HepG2 (cell line): ENCODE results near the gene KCND3. TPM values are rescaled to one million over a fixed set of nuclear protein-coding genes. Genes with fewer than 3 reads are reported as not detected.

Experiments
- ATAC-seq: fragments of 200-7000 bp; cut with Tn5 transposase; 3 replicates; pipeline ENCODE4 v1.9.1; 2020; ENCODE audit warnings: mild to moderate bottlenecking, moderate library complexity
- BruUV-seq: library from RNA; stranded (reverse); fragments of 400-500 nt; replicated peaks from 2 replicates; lab custom pipeline; 2021; lab: Mats Ljungman, UMichigan
- CTCF ChIA-PET: fragments of 300-600 bp; formaldehyde crosslinking; extraction: SDS; loops from one replicate; lab custom pipeline; 2021; ENCODE audit warnings: low total read pairs, inconsistent platforms, low intra/inter-chr PET ratio; lab: Yijun Ruan, JAX
- POLR2A ChIA-PET: fragments of 350-600 bp; sonication (Branson Sonifier 250); formaldehyde crosslinking; loops from one replicate; lab custom pipeline; 2020; ENCODE audit warnings: antibody characterized with exemption, inconsistent platforms; lab: Yijun Ruan, JAX
- DNase-seq: peaks from one replicate; pipeline ENCODE4 v3.0.0-alpha.2; 2015; ENCODE audit warnings: low spot score
- FAIRE-seq: peaks from 3 replicates; lab custom pipeline; 2011; peaks lifted over from hg19 to GRCh38; lab: Jason Lieb, UNC
- H2AFZ ChIP-seq: one replicate; pipeline ENCODE4 v1.6.1; 2011; ENCODE audit warnings: low read length, inconsistent platforms
- H3K27ac ChIP-seq: fragments of 300-600 bp; 3 replicates; pipeline ENCODE4 v1.8.0; 2011; ENCODE audit warnings: mixed run types, mild to moderate bottlenecking, mixed read lengths, low read length, inconsistent platforms; ENCODE audit not compliant: insufficient read depth; ENCODE audit errors: extremely low read length
- H3K27me3 ChIP-seq, 2 experiments: fragments of 200-600 bp in 1 of 2; 2 replicates in 1 of 2; 3 replicates in 1 of 2; pipeline versions ENCODE4 v1.6.0 to v1.8.0; 2011; ENCODE audit warnings: low read length in 2 of 2, mild to moderate bottlenecking in 2 of 2, moderate library complexity in 2 of 2, inconsistent platforms in 1 of 2; ENCODE audit not compliant: insufficient read depth in 2 of 2, control insufficient read depth in 1 of 2
- H3K36me3 ChIP-seq, 2 experiments: fragments of 200-600 bp in 1 of 2; replicated peaks in 1 of 2; 2 replicates in 1 of 2; 3 replicates in 1 of 2; pipeline versions ENCODE4 v1.5.1 to v1.8.0; 2011; ENCODE audit warnings: low read length in 2 of 2, inconsistent platforms in 1 of 2; ENCODE audit not compliant: insufficient read depth in 2 of 2, control insufficient read depth in 1 of 2
- H3K4me1 ChIP-seq: 2 replicates; pipeline ENCODE4 v1.5.1; 2012; ENCODE audit warnings: low read length, inconsistent platforms; ENCODE audit not compliant: insufficient read depth
- H3K4me2 ChIP-seq: 2 replicates; pipeline ENCODE4 v1.6.0; 2011; ENCODE audit warnings: low read depth, low read length, inconsistent platforms
- H3K4me3 ChIP-seq, 3 experiments: fragments of 200-600 bp in 1 of 3; sonication (generic), shearing (Covaris generic) in 1 of 3; replicated peaks in 1 of 3; 2 replicates each; pipeline ENCODE4 v1.5.1; 2011 to 2016; ENCODE audit warnings: low read length in 3 of 3, inconsistent platforms in 2 of 3, low read depth in 2 of 3, mild to moderate bottlenecking in 2 of 3, control low read depth in 1 of 3, mixed read lengths in 1 of 3; ENCODE audit not compliant: insufficient read depth in 1 of 3
- H3K79me2 ChIP-seq: one replicate; pipeline ENCODE4 v1.6.1; 2011; ENCODE audit warnings: low read length, inconsistent platforms; ENCODE audit not compliant: insufficient read depth
- H3K9ac ChIP-seq: 2 replicates; pipeline ENCODE4 v1.6.0; 2011; ENCODE audit warnings: mild to moderate bottlenecking, low read depth, low read length, inconsistent platforms; ENCODE audit not compliant: insufficient read depth
- H3K9me3 ChIP-seq: 2 replicates; pipeline ENCODE4 v1.5.1; 2012; ENCODE audit warnings: mild to moderate bottlenecking, low read length
- H4K20me1 ChIP-seq: 2 replicates; pipeline ENCODE4 v1.6.0; 2011; ENCODE audit warnings: inconsistent platforms, mild to moderate bottlenecking, low read length, moderate library complexity; ENCODE audit not compliant: insufficient read depth
- ISX ChIP-seq: sonication (generic); formaldehyde crosslinking; conservative IDR thresholded peaks from 2 replicates; pipeline ENCODE4 v1.5.0; 2020; ENCODE audit warnings: missing genetic modification reagents
- NAIF1 ChIP-seq: sonication (generic); formaldehyde crosslinking; IDR thresholded peaks from 2 replicates; pipeline ENCODE4 v1.5.0; 2020; ENCODE audit warnings: mild to moderate bottlenecking, missing genetic modification reagents, borderline replicate concordance
- REXO4 ChIP-seq: sonication (generic); formaldehyde crosslinking; IDR thresholded peaks from 2 replicates; pipeline ENCODE4 v1.8.0; 2022; ENCODE audit warnings: missing genetic modification reagents, mild to moderate bottlenecking, borderline replicate concordance
- ZNF30 ChIP-seq: sonication (generic); formaldehyde crosslinking; IDR thresholded peaks from 2 replicates; pipeline ENCODE4 v1.5.0; 2020; ENCODE audit warnings: mild to moderate bottlenecking, missing genetic modification reagents
- WGBS: methylation state at CpG from one replicate; pipeline ENCODE4 v1.1.6; 2017; ENCODE audit warnings: low lambda C conversion rate; 5-methylcytosine and 5-hydroxymethylcytosine counted together
- in situ Hi-C: cut with HindIII; loops from 2 replicates; pipeline ENCODE4 v1.10.0; 2017; ENCODE audit warnings: low pct_unique_long_range_greater_than_20kb; ENCODE audit not compliant: extremely low pct_ligation_motif_present
- intact Hi-C: fragments of 100-400 bp; cut with micrococcal nuclease; formaldehyde crosslinking; loops from one replicate; pipeline ENCODE4 v1.10.0; 2022; ENCODE audit not compliant: unreplicated experiment
- polyA plus RNA-seq, 8 experiments: library from polyadenylated mRNA; depleted of rRNA in 3 of 8; stranded (reverse) in 7 of 8; unstranded in 1 of 8; fragments of >200 nt; fragmentation: Illumina TruSeq in 4 of 8; extraction: Trizol in 4 of 8; gene quantifications; 2 replicates each; pipeline versions ENCODE4 v1.2.1 to v1.2.3, GENCODE V29; 2011 to 2016; ENCODE audit warnings: low read depth in 4 of 8, missing spikeins in 1 of 8, mixed read lengths in 1 of 8; ENCODE audit not compliant: insufficient read depth in 1 of 8
- total RNA-seq, 5 experiments: library from RNA; depleted of rRNA; stranded (reverse); fragments of >200 nt; fragmentation: Illumina TruSeq; extraction: Trizol; gene quantifications; 2 replicates each; pipeline ENCODE4 v1.2.3, GENCODE V29; 2016; ENCODE audit warnings: low read depth in 1 of 5
- TF ChIP-seq, protein P1 (sequence below): sonication (generic); formaldehyde crosslinking; IDR thresholded peaks from 2 replicates; pipeline ENCODE4 v1.4.0; 2020; ENCODE audit warnings: missing genetic modification reagents, mild to moderate bottlenecking, borderline replicate concordance

The KCND3 gene
- total and polyA plus RNA-seq, 2 of the 13 experiments (the other 11 are each of a cell fraction or from before 2014, with no cell fraction given), result 0.04 TPM; not detected in 1

DNA sequence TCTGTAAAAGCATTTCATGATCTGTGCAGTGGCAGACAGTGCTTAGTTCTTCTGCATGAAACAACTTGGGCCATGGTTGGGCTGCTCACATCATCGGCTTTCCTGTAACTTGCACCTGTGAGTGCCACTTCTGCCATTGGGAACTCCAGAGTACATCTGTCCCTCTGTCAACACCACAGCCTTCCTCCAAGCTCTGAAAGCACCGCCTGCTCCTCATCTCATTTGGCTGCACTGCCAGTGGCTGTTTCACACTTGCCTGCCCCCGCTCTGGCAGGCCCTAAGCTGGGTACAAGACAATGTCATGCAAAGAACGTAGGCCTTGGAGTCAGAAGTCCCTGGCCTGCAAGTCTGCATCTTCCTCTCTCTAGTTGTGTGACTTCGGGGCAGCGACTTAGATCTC, 187.4 kb downstream of the KCND3 start:
- Histone ChIP-seq H4K20me1 (no peaks in the 10 kb centered on the region), H3K27ac (no peak overlapping the region), H3K36me3 (no peaks in the 10 kb centered on the region), H3K79me2 (no peaks in the 10 kb centered on the region), H3K9me3 (no peaks in the 10 kb centered on the region), H3K4me2 (no peak overlapping the region), H3K4me1 (no peaks in the 10 kb centered on the region), H2AFZ (no peak overlapping the region), H3K27me3 (peaks cover 4 to 35% of the 10 kb centered on the region in 2 experiments), H3K4me3 (no peak overlapping the region), H3K9ac (no peak overlapping the region)
- WGBS, result 8% methylated on average over 3 of the region's 6 CpGs
- TF ChIP-seq, protein P1, sequence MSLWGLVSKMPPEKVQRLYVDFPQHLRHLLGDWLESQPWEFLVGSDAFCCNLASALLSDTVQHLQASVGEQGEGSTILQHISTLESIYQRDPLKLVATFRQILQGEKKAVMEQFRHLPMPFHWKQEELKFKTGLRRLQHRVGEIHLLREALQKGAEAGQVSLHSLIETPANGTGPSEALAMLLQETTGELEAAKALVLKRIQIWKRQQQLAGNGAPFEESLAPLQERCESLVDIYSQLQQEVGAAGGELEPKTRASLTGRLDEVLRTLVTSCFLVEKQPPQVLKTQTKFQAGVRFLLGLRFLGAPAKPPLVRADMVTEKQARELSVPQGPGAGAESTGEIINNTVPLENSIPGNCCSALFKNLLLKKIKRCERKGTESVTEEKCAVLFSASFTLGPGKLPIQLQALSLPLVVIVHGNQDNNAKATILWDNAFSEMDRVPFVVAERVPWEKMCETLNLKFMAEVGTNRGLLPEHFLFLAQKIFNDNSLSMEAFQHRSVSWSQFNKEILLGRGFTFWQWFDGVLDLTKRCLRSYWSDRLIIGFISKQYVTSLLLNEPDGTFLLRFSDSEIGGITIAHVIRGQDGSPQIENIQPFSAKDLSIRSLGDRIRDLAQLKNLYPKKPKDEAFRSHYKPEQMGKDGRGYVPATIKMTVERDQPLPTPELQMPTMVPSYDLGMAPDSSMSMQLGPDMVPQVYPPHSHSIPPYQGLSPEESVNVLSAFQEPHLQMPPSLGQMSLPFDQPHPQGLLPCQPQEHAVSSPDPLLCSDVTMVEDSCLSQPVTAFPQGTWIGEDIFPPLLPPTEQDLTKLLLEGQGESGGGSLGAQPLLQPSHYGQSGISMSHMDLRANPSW (CRISPR knock-in tag), result no peak
- TF ChIP-seq REXO4 (no peak), ZNF30 (CRISPR knock-in tag) (no peak), ISX (CRISPR knock-in tag) (no peak), NAIF1 (no peak)
- no TSS peak for BruUV-seq
- in situ Hi-C loops (no loop called here), intact Hi-C loops (no loop called here)
- DNase-seq (no peak), ATAC-seq (no peak), FAIRE-seq (no peak)
- ChIA-PET POLR2A (no interaction called here), CTCF (no interaction called here)
